ENCODE measurements around the gene PLP2. TPM values are rescaled to one million over a fixed set of nuclear protein-coding genes. Genes with fewer than 3 reads are reported as not detected.

PLP2 gene
- polyA plus RNA-seq, 2 of the 4 experiments (the other 2 are of a cell fraction), result 164 to 209 TPM

GRCh38 chrX:49209434-49210251 is 37.9 kb downstream of the PLP2 start:
- no peak for DNase-seq (ENCODE audit: low read depth in 1 of 2, low spot score in 1 of 2)
- Histone ChIP-seq H3K4me2 (no peak overlapping the region), H3K9me3 (no peaks in the 10 kb centered on the region), H3K4me3 (no peak overlapping the region), H3K4me1 (no peaks in the 10 kb centered on the region), H3K27ac (no peak overlapping the region)
- CTCF ChIA-PET, result interaction anchor here (0.9 kb wide), 1 partner anchor 17 kb away, joined by 3 read pairs; no protein-coding TSS in a partner anchor
- POLR2A ChIA-PET, result no interaction called here
- no peak for FAIRE-seq
- TF ChIP-seq ZSCAN20 (CRISPR knock-in tag; IDR thresholded peaks at IDR 0.05) (no peak), HMGXB4 (CRISPR knock-in tag; IDR thresholded peaks at IDR 0.05; ENCODE audit: borderline replicate concordance) (no peak), E2F6 (IDR thresholded peaks at IDR 0.05; ENCODE audit: borderline replicate concordance, low read depth) (no peak), USF2 (IDR thresholded peaks at IDR 0.05) (no peak), REST (IDR thresholded peaks at IDR 0.05) (no peak), KDM5A (IDR thresholded peaks at IDR 0.05) (no peak), EHF (CRISPR knock-in tag; IDR thresholded peaks at IDR 0.05) (no peak), HOXB5 (CRISPR knock-in tag; IDR thresholded peaks at IDR 0.05) (no peak), SMC3 (IDR thresholded peaks at IDR 0.05) (no peak), HEYL (CRISPR knock-in tag; IDR thresholded peaks at IDR 0.05) (no peak), RNF2 (IDR thresholded peaks at IDR 0.05; ENCODE audit: borderline replicate concordance, low read depth) (no peak), ELK1 (IDR thresholded peaks at IDR 0.05; ENCODE audit: low read depth, low read length) (no peak), RFX5 (IDR thresholded peaks at IDR 0.05) (no peak), RCOR1 (IDR thresholded peaks at IDR 0.05; ENCODE audit: low read depth, low read length) (no peak), EP300 (IDR thresholded peaks at IDR 0.05) (no peak)
- ATAC-seq, result no peak
- 55% methylated on average over 10 of the region's 28 CpGs for WGBS (ENCODE audit: missing lambda C conversion rate)

GRCh38 chrX:49210406-49210805 is 38.7 kb downstream of the PLP2 start:
- Histone ChIP-seq H3K4me3 (no peak overlapping the region), H3K27ac (no peak overlapping the region), H3K4me1 (no peaks in the 10 kb centered on the region), H3K4me2 (no peak overlapping the region), H3K9me3 (no peaks in the 10 kb centered on the region)
- WGBS (ENCODE audit: missing lambda C conversion rate), result 6% methylated on average over 3 of the region's 8 CpGs
- CTCF ChIA-PET, result no interaction called here
- FAIRE-seq (no peak), DNase-seq (ENCODE audit: low read depth in 1 of 2, low spot score in 1 of 2) (no peak), ATAC-seq (no peak)
- POLR2A ChIA-PET, result no interaction called here
- no peak for TF ChIP-seq FOSB (CRISPR knock-in tag; IDR thresholded peaks at IDR 0.05)
- TF ChIP-seq RARB (CRISPR knock-in tag; IDR thresholded peaks at IDR 0.05), result no peak
- TF ChIP-seq HDAC2 (IDR thresholded peaks at IDR 0.05), result no peak
- no peak for TF ChIP-seq RCOR1 (IDR thresholded peaks at IDR 0.05; ENCODE audit: low read depth, low read length)
- no peak for TF ChIP-seq BHLHE40 (IDR thresholded peaks at IDR 0.05; ENCODE audit: low read depth, low read length)
- no peak for TF ChIP-seq JUN (IDR thresholded peaks at IDR 0.05)
- TF ChIP-seq ESRRA (IDR thresholded peaks at IDR 0.05; ENCODE audit: borderline replicate concordance, low read length), result no peak
- no peak for TF ChIP-seq HOXA7 (CRISPR knock-in tag; IDR thresholded peaks at IDR 0.05)
- no peak for TF ChIP-seq CBX2 (IDR thresholded peaks at IDR 0.05; ENCODE audit: borderline replicate concordance, low read depth)
- TF ChIP-seq CHD4 (IDR thresholded peaks at IDR 0.05; ENCODE audit: borderline replicate concordance), result no peak
- no peak for TF ChIP-seq RFX5 (IDR thresholded peaks at IDR 0.05)
- no peak for TF ChIP-seq ATOH8 (CRISPR knock-in tag; IDR thresholded peaks at IDR 0.05; ENCODE audit: low read depth)
- no peak for TF ChIP-seq SREBF2 (IDR thresholded peaks at IDR 0.05)
- no peak for TF ChIP-seq HEYL (CRISPR knock-in tag; IDR thresholded peaks at IDR 0.05)
- TF ChIP-seq ZC3H11A (IDR thresholded peaks at IDR 0.05), result no peak
- no peak for TF ChIP-seq CEBPB (IDR thresholded peaks at IDR 0.05)
- TF ChIP-seq MAZ (IDR thresholded peaks at IDR 0.05; ENCODE audit: borderline replicate concordance, low read depth, low read length), result no peak
- TF ChIP-seq RNF2 (IDR thresholded peaks at IDR 0.05; ENCODE audit: borderline replicate concordance, low read depth), result no peak
